Urothelium cell line (cell line): Measurements from ENCODE around the gene SH3RF1.
"Not testable (repeated sequence)": the region's sequence is repeated elsewhere in the genome, so short reads cannot be mapped to it uniquely, and the experiment has no call there.

Source experiments
- DNase-seq: peaks from one replicate; pipeline ENCODE4 v3.0.0; 2011; ENCODE audit warnings: low spot score, mixed read lengths
- FAIRE-seq: peaks from 2 replicates; lab custom pipeline; 2011; peaks lifted over from hg19 to GRCh38; lab: Jason Lieb, UNC

The SH3RF1 gene

GRCh38 chr4:169202878-169203277, 67.9 kb downstream of the SH3RF1 start:
- DNase-seq (no peak), FAIRE-seq (no peak)

- FAIRE-seq = no peak
- no peak for DNase-seq
Measured at GRCh38 chr4:169202145-169202699, 68.5 kb downstream of the SH3RF1 start.

- DNase-seq (no peak), FAIRE-seq (no peak)
Measured at GRCh38 chr4:169201222-169202144, 69.3 kb downstream of the SH3RF1 start.

- FAIRE-seq = no peak
- DNase-seq = no peak
Measured at GRCh38 chr4:169200361-169201030, 70.3 kb downstream of the SH3RF1 start.

GRCh38 chr4:169199184-169199583, 71.6 kb downstream of the SH3RF1 start:
- FAIRE-seq = no peak
- no peak for DNase-seq

GRCh38 chr4:169198167-169198566, 72.6 kb downstream of the SH3RF1 start:
- FAIRE-seq (no peak), DNase-seq (no peak)

- not testable (repeated sequence) for DNase-seq
Measured at GRCh38 chr4:169197206-169197605, 73.5 kb downstream of the SH3RF1 start.

GRCh38 chr4:169195032-169195431, 75.7 kb downstream of the SH3RF1 start:
- DNase-seq = no peak
- FAIRE-seq = no peak

More at GRCh38 chr4:169197206-169197605, 73.5 kb downstream of the SH3RF1 start:
- not testable (repeated sequence) for FAIRE-seq

GRCh38 chr4:169189968-169190367, 80.8 kb downstream of the SH3RF1 start:
- not testable (repeated sequence) for FAIRE-seq, DNase-seq

- FAIRE-seq (no peak), DNase-seq (no peak)
Measured at GRCh38 chr4:169189372-169189771, 81.4 kb downstream of the SH3RF1 start.

GRCh38 chr4:169188204-169188603, 82.6 kb downstream of the SH3RF1 start:
- FAIRE-seq = no peak
- no peak for DNase-seq

GRCh38 chr4:169185133-169185956, 85.4 kb downstream of the SH3RF1 start:
- no peak for DNase-seq
- FAIRE-seq = no peak

- no peak for FAIRE-seq
- no peak for DNase-seq
Measured at GRCh38 chr4:169184686-169185085, 86.1 kb downstream of the SH3RF1 start.

GRCh38 chr4:169184236-169184635, 86.5 kb downstream of the SH3RF1 start:
- FAIRE-seq = no peak
- no peak for DNase-seq

- FAIRE-seq (no peak), DNase-seq (no peak)
Measured at GRCh38 chr4:169183581-169183980, 87.2 kb downstream of the SH3RF1 start.

GRCh38 chr4:169179609-169180521, 90.9 kb downstream of the SH3RF1 start:
- DNase-seq (no peak), FAIRE-seq (no peak)

- not testable (repeated sequence) for DNase-seq, FAIRE-seq
Measured at GRCh38 chr4:169178092-169178491, 92.7 kb downstream of the SH3RF1 start.

GRCh38 chr4:169175476-169175875, 95.3 kb downstream of the SH3RF1 start:
- DNase-seq (no peak), FAIRE-seq (no peak)

GRCh38 chr4:169175035-169175434, 95.7 kb downstream of the SH3RF1 start:
- FAIRE-seq (no peak), DNase-seq (no peak)

- DNase-seq (no peak), FAIRE-seq (no peak)
Measured at GRCh38 chr4:169174247-169174646, 96.5 kb downstream of the SH3RF1 start.
